SK-MEL-5 (cell line): ENCODE measurements around the gene HIF3A. TPM values are rescaled to one million over a fixed set of nuclear protein-coding genes. Genes with fewer than 3 reads are reported as not detected.

Experiments
- DNase-seq: peaks from one replicate; pipeline ENCODE4 v3.0.0-alpha.2; 2016; ENCODE audit warnings: low read depth, low spot score
- in situ Hi-C: cut with HindIII; loops from 2 replicates; pipeline ENCODE4 v1.10.0; 2016; ENCODE audit warnings: low sequenced_read_pairs, high pct_unique_total_duplicates, low pct_unique_long_range_greater_than_20kb
- small RNA-seq, 2 experiments: library from RNA; depleted of rRNA; stranded (forward); fragments of <200 nt; gene quantifications; one replicate each; pipeline ENCODE3, GENCODE V24; 2014
- total RNA-seq: library from RNA; depleted of rRNA; stranded (reverse); fragments of >200 nt; shearing (Covaris generic); gene quantifications from 2 replicates; pipeline ENCODE4 v1.2.3, GENCODE V29; 2014; rRNA removed

The HIF3A gene
- total RNA-seq, 1 experiment from 2014 or later = not detected

DNA sequence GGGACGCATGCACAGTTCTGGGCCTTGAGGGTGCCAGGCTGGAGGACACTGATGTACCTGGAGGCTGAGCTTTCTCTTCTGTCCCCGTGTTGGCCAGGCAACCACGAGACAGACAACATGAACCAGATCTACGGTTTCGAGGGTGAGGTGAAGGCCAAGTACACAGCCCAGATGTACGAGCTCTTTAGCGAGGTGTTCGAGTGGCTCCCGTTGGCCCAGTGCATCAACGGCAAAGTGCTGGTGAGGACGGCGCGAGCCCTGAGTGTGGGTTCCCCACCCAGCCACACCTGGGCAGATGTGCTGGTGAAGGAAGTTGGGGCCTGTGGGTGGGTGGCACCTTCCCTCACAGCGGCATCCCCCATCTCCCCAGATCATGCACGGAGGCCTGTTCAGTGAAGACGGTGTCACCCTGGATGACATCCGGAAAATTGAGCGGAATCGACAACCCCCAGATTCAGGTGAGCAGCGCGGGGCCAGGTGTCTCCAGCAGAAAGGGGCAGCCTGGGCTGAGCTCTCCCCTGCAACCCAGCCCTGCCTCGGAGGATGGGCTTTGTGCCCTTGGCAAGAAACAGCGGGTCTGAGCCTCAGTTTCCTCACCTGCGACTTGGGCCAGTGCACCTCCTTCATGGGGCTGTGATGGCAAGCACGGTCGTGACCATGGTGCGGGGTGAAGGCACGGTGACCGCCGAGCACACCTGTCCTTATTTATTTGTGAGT, 90.3 kb downstream of the HIF3A start:
- DNase-seq = no peak
- in situ Hi-C loops = no loop called here

DNA sequence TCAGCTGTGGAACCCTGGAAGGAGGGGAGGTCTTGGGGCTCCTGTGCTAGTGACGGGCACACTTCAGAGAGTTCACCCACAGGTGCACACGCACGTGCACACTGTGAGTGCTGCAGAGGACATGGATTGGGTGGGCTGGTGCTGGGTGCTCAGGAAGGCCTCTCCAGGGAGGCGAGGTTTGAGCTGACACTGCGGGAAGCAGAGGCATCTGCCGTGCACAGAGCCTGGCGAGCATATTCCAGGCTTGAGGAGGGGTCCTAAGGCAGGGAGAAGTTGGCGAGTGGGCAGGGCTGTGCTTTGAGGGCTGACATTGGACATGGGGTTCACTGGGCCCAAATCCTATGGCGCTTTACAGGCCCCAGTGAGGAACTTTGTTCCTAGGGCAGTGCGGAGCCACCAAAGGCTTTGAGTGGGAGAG, 90.9 kb downstream of the HIF3A start:
- in situ Hi-C loops = no loop called here
- no peak for DNase-seq

DNA sequence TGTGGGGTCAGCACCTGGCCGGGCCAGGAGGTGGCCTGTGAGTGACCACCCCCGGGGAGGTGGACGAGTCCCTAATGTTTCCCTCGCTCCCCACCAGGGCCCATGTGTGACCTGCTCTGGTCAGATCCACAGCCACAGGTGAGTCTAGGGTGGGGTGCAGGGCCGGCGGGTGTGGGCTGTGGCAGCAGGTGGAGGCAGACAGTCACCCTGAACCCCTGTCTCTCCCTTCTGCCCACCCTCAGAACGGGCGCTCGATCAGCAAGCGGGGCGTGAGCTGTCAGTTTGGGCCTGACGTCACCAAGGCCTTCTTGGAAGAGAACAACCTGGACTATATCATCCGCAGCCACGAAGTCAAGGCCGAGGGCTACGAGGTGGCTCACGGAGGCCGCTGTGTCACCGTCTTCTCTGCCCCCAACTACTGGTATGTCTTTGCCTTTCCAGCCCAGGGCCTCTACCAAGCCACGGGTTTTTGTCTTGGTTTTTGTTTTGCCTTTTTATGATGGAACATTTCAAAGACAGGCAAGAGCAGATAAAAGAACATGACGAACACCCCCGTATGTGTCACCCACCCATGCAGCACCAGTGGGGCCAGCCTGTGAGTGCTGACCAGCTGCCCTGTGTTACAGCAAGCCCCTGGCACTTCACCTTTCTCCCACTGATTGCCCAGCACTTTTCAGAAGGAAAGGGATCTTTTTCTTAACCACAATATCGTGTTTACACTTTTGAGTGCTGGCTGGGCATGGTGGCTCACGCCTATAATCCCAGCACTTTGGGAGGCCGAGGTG, 91.7 kb downstream of the HIF3A start:
- DNase-seq = no peak
- in situ Hi-C loops = no loop called here

DNA sequence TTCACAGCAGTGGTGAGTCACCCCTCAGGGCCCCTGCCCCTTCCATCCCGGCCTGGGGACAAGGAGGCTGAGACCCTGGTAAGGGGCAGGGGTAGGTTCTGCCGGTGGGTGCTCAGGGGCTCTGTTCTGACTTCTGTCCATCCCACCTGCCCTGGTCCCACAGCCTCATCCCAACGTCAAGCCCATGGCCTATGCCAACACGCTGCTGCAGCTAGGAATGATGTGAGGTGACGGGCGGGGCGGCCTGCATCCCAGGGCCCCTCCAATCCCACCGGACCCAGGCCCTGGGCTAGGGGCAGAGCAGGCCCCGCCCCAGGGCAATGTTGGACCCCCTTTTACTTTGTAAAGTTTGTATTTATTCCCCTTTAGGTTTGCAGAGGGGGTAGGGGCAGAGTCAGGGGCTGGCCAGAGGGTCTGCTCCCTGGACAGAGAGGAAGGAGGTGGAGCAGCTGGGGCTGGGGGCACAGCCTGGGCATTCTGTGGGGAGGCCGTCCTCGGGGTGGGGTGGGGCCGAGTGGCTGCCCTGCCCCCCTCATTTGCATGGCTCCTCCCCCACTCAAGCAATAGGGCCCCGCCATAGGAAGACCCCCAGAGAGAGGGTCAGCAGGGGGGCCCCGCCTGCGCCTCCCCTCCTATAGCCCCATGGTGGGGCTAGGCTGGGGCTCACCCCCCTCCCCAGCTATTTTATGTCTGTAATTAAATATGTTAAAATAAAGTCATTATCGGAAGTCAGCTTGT, 93.4 kb downstream of the HIF3A start:
- DNase-seq = no peak

DNA sequence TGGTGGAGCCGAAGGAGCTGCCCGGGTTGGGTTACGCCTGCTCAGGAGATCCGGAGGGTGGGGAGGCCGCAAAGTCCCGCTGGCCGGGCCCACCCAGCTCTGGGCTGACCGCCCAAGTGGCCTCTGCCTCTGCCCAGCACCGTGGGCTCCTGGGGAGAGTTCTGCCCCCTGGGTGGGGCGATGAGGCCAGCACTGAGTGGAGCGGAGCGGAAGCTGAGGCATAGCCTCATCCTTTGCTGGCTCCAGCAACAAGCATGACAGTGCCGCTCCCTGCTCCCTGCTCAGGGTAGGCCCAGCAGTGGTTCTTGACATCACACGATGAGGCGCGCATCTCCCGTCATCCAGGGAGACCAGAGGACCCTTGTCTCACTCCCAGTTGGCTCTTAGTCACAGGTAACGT, 94.0 kb downstream of the HIF3A start:
- no peak for DNase-seq
- in situ Hi-C loops = no loop called here

More for the DNA sequence above, 93.4 kb downstream of the HIF3A start:
- in situ Hi-C loops = no loop called here

DNA sequence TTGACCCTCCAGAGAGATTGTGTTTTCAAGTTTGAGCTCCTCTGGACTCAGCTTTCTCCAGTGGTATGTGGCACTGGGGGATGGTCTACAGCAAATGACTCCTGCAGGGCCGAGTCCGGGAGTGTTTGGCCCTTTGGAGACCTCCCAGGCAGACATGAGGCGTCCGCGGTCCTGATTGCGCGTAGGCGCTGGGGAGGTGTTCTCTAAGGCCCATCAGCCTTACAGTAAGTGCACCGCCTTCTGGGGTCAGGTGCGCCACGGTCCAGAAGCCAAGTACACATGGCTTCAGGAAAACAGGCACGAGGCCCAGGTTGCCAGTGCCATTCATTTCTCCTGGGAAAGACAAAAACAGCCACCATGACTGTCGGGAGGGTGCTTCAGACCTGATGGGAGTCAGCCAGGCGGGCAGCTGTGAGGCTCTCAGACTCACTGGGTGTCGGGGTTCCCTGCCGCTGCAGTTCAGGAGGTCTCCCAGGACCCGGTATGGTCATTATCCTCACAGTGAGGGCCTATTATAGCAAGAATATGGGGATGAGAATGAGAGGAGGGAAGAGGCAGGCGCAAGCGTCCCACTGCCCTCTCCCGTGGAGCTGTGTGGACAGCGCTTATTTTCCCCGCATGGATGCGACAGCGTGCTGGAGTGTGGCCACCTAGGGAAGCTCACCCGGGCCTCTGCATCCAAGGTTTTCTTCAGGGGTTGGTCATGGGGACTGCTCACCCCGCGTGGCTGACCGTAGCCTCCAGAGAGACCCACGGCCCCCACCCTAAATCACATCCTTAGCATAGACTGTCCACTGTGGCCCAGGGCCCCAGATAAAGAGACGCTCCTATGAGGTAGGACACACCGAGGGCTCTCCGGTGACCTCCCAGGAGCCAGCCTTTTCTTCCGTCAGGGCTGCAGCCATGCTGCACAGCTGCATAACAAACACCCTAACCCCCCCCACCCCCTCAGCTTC, 94.7 kb downstream of the HIF3A start:
- DNase-seq = no peak
- in situ Hi-C loops = no loop called here

DNA sequence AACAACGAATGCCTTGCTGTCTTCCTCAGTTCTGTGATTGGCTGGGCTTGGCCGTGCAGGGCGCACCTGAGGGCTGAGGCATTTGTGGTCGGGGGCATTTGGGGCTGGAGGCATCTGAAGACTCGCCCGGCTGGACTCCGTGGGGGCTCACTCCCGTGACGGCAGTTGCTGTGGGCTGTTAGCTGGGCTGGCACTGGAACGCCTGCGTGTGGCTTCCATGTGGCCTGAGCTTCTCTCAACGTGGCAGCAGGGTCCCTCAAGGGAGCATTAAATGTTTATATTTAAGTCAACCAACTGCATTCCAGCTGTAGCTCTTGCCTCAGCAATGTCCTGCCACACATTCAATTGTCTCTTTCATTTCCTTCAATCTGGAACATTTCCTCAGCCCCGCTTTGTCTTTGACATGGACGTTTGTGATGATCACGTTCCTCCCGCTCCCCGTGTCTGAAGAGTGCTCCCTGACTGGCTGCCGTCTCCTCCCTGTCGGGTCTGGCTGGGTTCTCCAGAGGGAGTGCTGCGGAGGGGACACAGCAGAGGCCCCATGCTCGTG, 95.5 kb downstream of the HIF3A start:
- in situ Hi-C loops = no loop called here

DNA sequence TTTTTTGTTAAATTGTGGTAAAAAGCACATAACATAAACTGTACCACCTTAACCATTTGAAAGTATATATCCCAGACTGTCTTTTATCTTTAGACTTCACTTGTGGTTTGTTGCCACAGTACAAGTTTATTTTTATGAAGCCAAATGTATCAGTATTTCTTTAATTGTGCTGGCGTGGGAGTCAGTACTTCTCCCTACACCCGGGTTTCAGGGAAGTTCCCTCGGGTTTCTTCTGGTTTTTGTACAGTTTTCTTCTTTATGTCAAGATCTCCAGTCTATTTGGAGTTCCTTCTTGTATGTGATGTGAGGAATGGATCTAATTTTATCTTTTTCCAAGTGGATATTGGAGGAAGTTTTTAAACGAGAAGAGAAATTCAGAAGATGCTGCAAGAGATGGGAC, 96.0 kb downstream of the HIF3A start:
- no peak for DNase-seq
- in situ Hi-C loops = no loop called here

More for the DNA sequence above, 95.5 kb downstream of the HIF3A start:
- peak; percentile 10 for DNase-seq

Small RNA genes within 50 kb of the gene (small RNA-seq; reads per million reads assigned to genes)
- 0 reads per million in 2 experiments for gene RNU6-924P

Other genes starting within 250 kb of the HIF3A start
- gene IGFL3, start 172.4 kb upstream of the HIF3A start, total RNA-seq = not detected in 2 replicates
- not detected in 2 replicates for gene IGFL2, start 148.8 kb upstream of the HIF3A start, total RNA-seq
- not detected in 2 replicates for gene IGFL1, start 67.3 kb upstream of the HIF3A start, total RNA-seq
- 45.6 and 50.9 TPM in 2 replicates for gene PPP5C, start 50.0 kb downstream of the HIF3A start, total RNA-seq
- not detected in 2 replicates for gene CCDC8, start 116.5 kb downstream of the HIF3A start, total RNA-seq
- gene PNMA8C, start 131.9 kb downstream of the HIF3A start, total RNA-seq = 0.03 TPM in 1 of 2 replicates, not detected in the other
- gene PNMA8A, start 174.5 kb downstream of the HIF3A start, total RNA-seq = 22.9 and 24.5 TPM in 2 replicates
- gene PNMA8B, start 198.8 kb downstream of the HIF3A start, total RNA-seq = not detected in 2 replicates